Endothelial cell (in vitro differentiated cells): ENCODE results near the gene ZNF611. TPM values are rescaled to one million over a fixed set of nuclear protein-coding genes. Genes with fewer than 3 reads are reported as not detected.
"Not testable (repeated sequence)": the region's sequence is repeated elsewhere in the genome, so short reads cannot be mapped to it uniquely, and the experiment has no call there.

ENCODE experiments used
- DNase-seq: peaks from one replicate; pipeline ENCODE4 v3.0.0; 2021; ENCODE audit warnings: low spot score
- H3K27ac Mint-ChIP-seq: one replicate; pipeline ENCODE4 v1.8.0; 2021; ENCODE audit warnings: mixed read lengths, inconsistent platforms; ENCODE audit not compliant: unreplicated experiment
- H3K27me3 Mint-ChIP-seq: one replicate; pipeline ENCODE4 v1.8.0; 2021; ENCODE audit warnings: mild to moderate bottlenecking, moderate library complexity, mixed read lengths, inconsistent platforms; ENCODE audit not compliant: unreplicated experiment
- H3K36me3 Mint-ChIP-seq: one replicate; pipeline ENCODE4 v1.8.0; 2021; ENCODE audit warnings: mild to moderate bottlenecking, low read depth, mixed read lengths, inconsistent platforms; ENCODE audit not compliant: unreplicated experiment
- H3K4me1 Mint-ChIP-seq: one replicate; pipeline ENCODE4 v1.8.0; 2021; ENCODE audit warnings: mild to moderate bottlenecking, mixed read lengths, inconsistent platforms; ENCODE audit not compliant: unreplicated experiment
- H3K4me3 Mint-ChIP-seq: one replicate; pipeline ENCODE4 v1.8.0; 2021; ENCODE audit warnings: mild to moderate bottlenecking, mixed read lengths, inconsistent platforms; ENCODE audit not compliant: unreplicated experiment
- H3K9me3 Mint-ChIP-seq: one replicate; pipeline ENCODE4 v1.8.0; 2021; ENCODE audit warnings: mixed read lengths, inconsistent platforms; ENCODE audit not compliant: unreplicated experiment
- CTCF ChIP-seq: fragments of 200-600 bp; sonication (generic); IDR thresholded peaks from one replicate; pipeline ENCODE4 v1.5.0; 2021; ENCODE audit warnings: antibody characterized with exemption; ENCODE audit not compliant: unreplicated experiment
- total RNA-seq: library from RNA; stranded (reverse); fragmentation: NEBNext Ultra II Directional; extraction: Animal tissue kit (Norgen Biotek cat#: 25700); gene quantifications from one replicate; pipeline ENCODE4 v1.2.1, GENCODE V29; 2021; ENCODE audit not compliant: unreplicated experiment

Gene ZNF611
- total RNA-seq, 1 donor from 2014 or later, result 29.9 TPM

- no peak for TF ChIP-seq CTCF
- Mint-ChIP-seq H3K27ac (no peak overlapping the region), H3K9me3 (no peaks in the 10 kb centered on the region)
These were observed 39.9 kb downstream of the ZNF611 start for GRCh38 chr19:52694921-52695320.

GRCh38 chr19:52694281-52694680 lies 40.6 kb downstream of the ZNF611 start:
- Mint-ChIP-seq H3K4me1 (peaks cover 27% of the 10 kb centered on the region), H3K36me3 (peaks cover 12% of the 10 kb centered on the region)
- not testable (repeated sequence) for H3K27me3 Mint-ChIP-seq, H3K27ac Mint-ChIP-seq, DNase-seq, H3K9me3 Mint-ChIP-seq, H3K4me3 Mint-ChIP-seq

More at GRCh38 chr19:52694921-52695320, 39.9 kb downstream of the ZNF611 start:
- Mint-ChIP-seq H3K4me1 (peaks cover 24% of the 10 kb centered on the region), H3K27me3 (peaks cover 3% of the 10 kb centered on the region), H3K36me3 (peaks cover 9% of the 10 kb centered on the region), H3K4me3 (no peak overlapping the region)
- no peak for DNase-seq

- Mint-ChIP-seq H3K27ac (no peak overlapping the region), H3K4me3 (no peak overlapping the region), H3K9me3 (no peaks in the 10 kb centered on the region), H3K4me1 (peaks cover 25% of the 10 kb centered on the region), H3K27me3 (peaks cover 10% of the 10 kb centered on the region), H3K36me3 (peaks cover 10% of the 10 kb centered on the region)
- no peak for DNase-seq
- no peak for TF ChIP-seq CTCF
These were observed 42.3 kb downstream of the ZNF611 start for GRCh38 chr19:52692431-52693008.

- Mint-ChIP-seq H3K4me1 (peaks cover 25% of the 10 kb centered on the region), H3K9me3 (no peaks in the 10 kb centered on the region), H3K4me3 (peak overlapping the region; percentile 59), H3K36me3 (peaks cover 10% of the 10 kb centered on the region), H3K27ac (no peak overlapping the region), H3K27me3 (peaks cover 10% of the 10 kb centered on the region)
- DNase-seq, result no peak
- TF ChIP-seq CTCF, result no peak
These were observed 43.1 kb downstream of the ZNF611 start for GRCh38 chr19:52691737-52692136.

GRCh38 chr19:52691215-52691610 lies 43.6 kb downstream of the ZNF611 start:
- no peak for DNase-seq
- peaks cover 10% of the 10 kb centered on the region for H3K36me3 Mint-ChIP-seq
- TF ChIP-seq CTCF, result no peak
- H3K4me1 Mint-ChIP-seq, result peaks cover 23% of the 10 kb centered on the region
- H3K4me3 Mint-ChIP-seq, result peak overlapping the region; percentile 92
- peaks cover 10% of the 10 kb centered on the region for H3K27me3 Mint-ChIP-seq
- H3K9me3 Mint-ChIP-seq, result no peaks in the 10 kb centered on the region
- peak overlapping the region; percentile 94 for H3K27ac Mint-ChIP-seq
